Chondrocyte (in vitro differentiated cells): ENCODE data around the gene KLHL30. TPM values are rescaled to one million over a fixed set of nuclear protein-coding genes. Genes with fewer than 3 reads are reported as not detected.
A peak's percentile ranks its signal among the peaks of the same experiment; 100 is the strongest.

Experiments used
- DNase-seq: peaks from one replicate; pipeline ENCODE4 v3.0.0; 2021; ENCODE audit warnings: mixed read lengths, low spot score
- H3K27ac Mint-ChIP-seq: one replicate; pipeline ENCODE4 v1.8.0; 2021; ENCODE audit warnings: mild to moderate bottlenecking, moderate library complexity, mixed read lengths; ENCODE audit not compliant: unreplicated experiment
- H3K27me3 Mint-ChIP-seq: 2 replicates; pipeline ENCODE4 v1.8.0; 2021; ENCODE audit warnings: low read depth, mixed read lengths
- H3K36me3 Mint-ChIP-seq: 2 replicates; pipeline ENCODE4 v1.8.0; 2021; ENCODE audit warnings: low read depth, mixed read lengths
- H3K4me1 Mint-ChIP-seq: 2 replicates; pipeline ENCODE4 v1.8.0; 2021; ENCODE audit warnings: low read depth, mild to moderate bottlenecking, mixed read lengths
- H3K4me3 Mint-ChIP-seq: one replicate; pipeline ENCODE4 v1.8.0; 2021; ENCODE audit warnings: mild to moderate bottlenecking, moderate library complexity, mixed read lengths; ENCODE audit not compliant: unreplicated experiment
- H3K9me3 Mint-ChIP-seq: 2 replicates; pipeline ENCODE4 v1.8.0; 2021; ENCODE audit warnings: low read depth, mixed read lengths
- long read RNA-seq: library from polyadenylated mRNA; stranded (forward); transcript quantifications from one replicate; pipeline ENCODE4 v2.0.0, GENCODE V29; 2021
- total RNA-seq: library from RNA; stranded (reverse); gene quantifications from 3 replicates; pipeline ENCODE4 v1.2.1, GENCODE V29; 2021
- TF ChIP-seq, protein P1 (sequence below): fragments of 200-600 bp; sonication (generic); IDR thresholded peaks from 2 replicates; pipeline ENCODE4 v1.5.0; 2021; ENCODE audit warnings: antibody characterized with exemption, mild to moderate bottlenecking, moderate library complexity

Gene KLHL30, protein sequence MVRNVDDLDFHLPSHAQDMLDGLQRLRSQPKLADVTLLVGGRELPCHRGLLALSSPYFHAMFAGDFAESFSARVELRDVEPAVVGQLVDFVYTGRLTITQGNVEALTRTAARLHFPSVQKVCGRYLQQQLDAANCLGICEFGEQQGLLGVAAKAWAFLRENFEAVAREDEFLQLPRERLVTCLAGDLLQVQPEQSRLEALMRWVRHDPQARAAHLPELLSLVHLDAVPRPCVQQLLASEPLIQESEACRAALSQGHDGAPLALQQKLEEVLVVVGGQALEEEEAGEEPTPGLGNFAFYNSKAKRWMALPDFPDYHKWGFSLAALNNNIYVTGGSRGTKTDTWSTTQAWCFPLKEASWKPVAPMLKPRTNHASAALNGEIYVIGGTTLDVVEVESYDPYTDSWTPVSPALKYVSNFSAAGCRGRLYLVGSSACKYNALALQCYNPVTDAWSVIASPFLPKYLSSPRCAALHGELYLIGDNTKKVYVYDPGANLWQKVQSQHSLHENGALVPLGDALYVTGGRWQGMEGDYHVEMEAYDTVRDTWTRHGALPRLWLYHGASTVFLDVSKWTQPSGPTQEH
- total RNA-seq, result 12.2 to 25.6 TPM (median 24.4 TPM) in 3 replicates
- long read RNA-seq, transcript KLHL30-201 (8 exons, 3,726 nt), result major isoform, 5 of 17 reads
- long read RNA-seq, partial matches to known transcripts, result 6 of 17 reads
- long read RNA-seq, other reads (novel, unspliced or antisense), result 6 of 17 reads

DNA sequence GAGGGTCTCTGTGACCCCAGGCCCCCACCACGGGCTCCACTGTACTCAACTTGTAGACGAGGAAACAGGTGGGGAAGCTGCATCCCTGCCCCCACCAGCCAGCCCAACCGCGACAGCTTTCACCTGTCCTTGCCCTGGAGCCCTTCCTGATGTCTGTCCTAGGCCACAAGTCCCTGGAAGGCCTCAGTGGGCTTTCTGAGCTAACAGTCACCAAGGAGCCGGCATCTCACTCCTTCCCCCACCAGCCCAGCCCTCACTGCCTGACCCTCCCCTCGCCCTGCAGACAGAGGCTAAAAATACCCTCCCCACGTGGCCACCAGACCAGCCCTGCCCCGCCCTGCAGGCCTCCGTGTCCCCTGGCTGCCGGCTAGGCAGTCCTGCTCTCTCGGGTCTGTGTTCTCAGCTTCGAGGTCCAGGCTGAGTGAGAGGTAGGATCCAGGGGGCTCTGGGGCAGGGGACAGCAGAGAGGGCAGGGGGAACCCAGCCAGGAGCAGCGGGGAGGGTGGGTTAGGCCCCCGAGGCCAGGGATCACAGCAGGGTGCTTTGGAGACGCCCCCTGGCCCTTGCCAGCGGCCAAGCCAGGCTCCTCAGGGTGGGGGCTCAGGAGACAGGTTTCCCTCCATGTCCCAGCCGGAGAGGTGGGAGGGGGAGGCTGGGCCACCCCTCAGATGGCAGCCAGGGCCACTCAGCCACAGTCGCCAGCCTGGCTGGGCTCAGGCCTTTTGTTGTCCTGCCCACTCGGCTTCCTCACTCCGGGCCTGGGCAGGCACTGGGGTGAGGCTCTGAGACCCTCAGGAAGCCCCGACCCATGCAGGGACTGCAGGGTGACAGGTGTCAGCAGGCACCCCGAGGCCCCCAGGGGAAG, at the start of gene KLHL30:
KLHL30 (plus strand) TSS at position 338 of the 865 bp plus-strand sequence. CDS start 2,087 bp downstream, outside the sequence.
- TF ChIP-seq, protein P1, sequence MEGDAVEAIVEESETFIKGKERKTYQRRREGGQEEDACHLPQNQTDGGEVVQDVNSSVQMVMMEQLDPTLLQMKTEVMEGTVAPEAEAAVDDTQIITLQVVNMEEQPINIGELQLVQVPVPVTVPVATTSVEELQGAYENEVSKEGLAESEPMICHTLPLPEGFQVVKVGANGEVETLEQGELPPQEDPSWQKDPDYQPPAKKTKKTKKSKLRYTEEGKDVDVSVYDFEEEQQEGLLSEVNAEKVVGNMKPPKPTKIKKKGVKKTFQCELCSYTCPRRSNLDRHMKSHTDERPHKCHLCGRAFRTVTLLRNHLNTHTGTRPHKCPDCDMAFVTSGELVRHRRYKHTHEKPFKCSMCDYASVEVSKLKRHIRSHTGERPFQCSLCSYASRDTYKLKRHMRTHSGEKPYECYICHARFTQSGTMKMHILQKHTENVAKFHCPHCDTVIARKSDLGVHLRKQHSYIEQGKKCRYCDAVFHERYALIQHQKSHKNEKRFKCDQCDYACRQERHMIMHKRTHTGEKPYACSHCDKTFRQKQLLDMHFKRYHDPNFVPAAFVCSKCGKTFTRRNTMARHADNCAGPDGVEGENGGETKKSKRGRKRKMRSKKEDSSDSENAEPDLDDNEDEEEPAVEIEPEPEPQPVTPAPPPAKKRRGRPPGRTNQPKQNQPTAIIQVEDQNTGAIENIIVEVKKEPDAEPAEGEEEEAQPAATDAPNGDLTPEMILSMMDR, result no peak
- Mint-ChIP-seq H3K27ac (peak within 1 kb of the TSS; percentile 85), H3K27me3 (no peaks in the 10 kb centered on the region), H3K36me3 (peaks cover 6% of the 10 kb centered on the region), H3K9me3 (no peaks in the 10 kb centered on the region), H3K4me3 (peak within 1 kb of the TSS; percentile 74), H3K4me1 (peaks cover 40% of the 10 kb centered on the region)
- no peak for DNase-seq

- Mint-ChIP-seq H3K27me3 (no peaks in the 10 kb centered on the region), H3K36me3 (peaks cover 7% of the 10 kb centered on the region), H3K9me3 (no peaks in the 10 kb centered on the region), H3K4me1 (peaks cover under 1% of the 10 kb centered on the region), H3K4me3 (no peak overlapping the region), H3K27ac (no peak overlapping the region)
- DNase-seq, result no peak
- TF ChIP-seq, protein P1, result no peak
Observed at GRCh38 chr2:238090887-238091286, 47.6 kb upstream of the KLHL30 start.

DNA sequence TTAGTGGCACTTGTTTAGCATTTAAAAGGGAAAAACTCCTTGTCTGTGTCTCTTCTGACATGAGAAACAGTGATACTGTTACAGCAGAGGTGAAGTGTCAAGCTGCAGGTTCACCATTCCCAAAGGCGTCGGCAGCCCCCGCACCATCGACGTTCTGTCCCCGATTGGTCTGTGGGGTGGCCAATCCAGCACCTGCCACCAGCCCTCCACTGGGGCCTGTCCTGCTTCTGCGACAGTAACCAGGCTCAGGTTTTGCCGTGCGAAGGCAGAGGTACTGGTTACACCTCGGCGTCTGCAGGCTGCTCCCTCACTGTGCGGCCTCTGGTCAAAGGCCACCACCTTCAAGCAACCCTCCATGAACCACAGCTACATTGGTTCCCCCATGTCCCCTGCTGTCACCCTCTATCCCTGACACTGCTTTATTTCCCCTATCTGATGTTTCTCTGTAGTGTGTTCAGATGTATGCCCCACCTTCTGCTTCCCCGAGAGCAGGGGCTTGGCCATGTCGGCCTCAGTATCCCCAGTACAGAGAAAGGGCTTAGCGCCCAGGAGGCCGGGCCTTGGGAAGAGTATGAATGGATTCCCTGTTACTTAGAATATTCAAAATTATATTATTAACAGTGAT, 46.9 kb upstream of the KLHL30 start:
- H3K4me3 Mint-ChIP-seq, result no peak overlapping the region
- no peaks in the 10 kb centered on the region for H3K27me3 Mint-ChIP-seq
- TF ChIP-seq, protein P1, result no peak
- H3K4me1 Mint-ChIP-seq, result peaks cover 5% of the 10 kb centered on the region
- H3K9me3 Mint-ChIP-seq, result no peaks in the 10 kb centered on the region
- H3K36me3 Mint-ChIP-seq, result peaks cover 5% of the 10 kb centered on the region
- DNase-seq, result no peak
- no peak overlapping the region for H3K27ac Mint-ChIP-seq

GRCh38 chr2:238092486-238093035, 45.9 kb upstream of the KLHL30 start:
- Mint-ChIP-seq H3K9me3 (no peaks in the 10 kb centered on the region), H3K27me3 (no peaks in the 10 kb centered on the region), H3K4me3 (no peak overlapping the region), H3K27ac (no peak overlapping the region), H3K36me3 (peaks cover 5% of the 10 kb centered on the region), H3K4me1 (peaks cover 5% of the 10 kb centered on the region)
- no peak for DNase-seq
- TF ChIP-seq, protein P1, result no peak
